Measurements from ENCODE around the gene TSKU.
"Not testable (repeated sequence)": the region's sequence is repeated elsewhere in the genome, so short reads cannot be mapped to it uniquely, and the experiment has no call there.

Gene TSKU

DNA sequence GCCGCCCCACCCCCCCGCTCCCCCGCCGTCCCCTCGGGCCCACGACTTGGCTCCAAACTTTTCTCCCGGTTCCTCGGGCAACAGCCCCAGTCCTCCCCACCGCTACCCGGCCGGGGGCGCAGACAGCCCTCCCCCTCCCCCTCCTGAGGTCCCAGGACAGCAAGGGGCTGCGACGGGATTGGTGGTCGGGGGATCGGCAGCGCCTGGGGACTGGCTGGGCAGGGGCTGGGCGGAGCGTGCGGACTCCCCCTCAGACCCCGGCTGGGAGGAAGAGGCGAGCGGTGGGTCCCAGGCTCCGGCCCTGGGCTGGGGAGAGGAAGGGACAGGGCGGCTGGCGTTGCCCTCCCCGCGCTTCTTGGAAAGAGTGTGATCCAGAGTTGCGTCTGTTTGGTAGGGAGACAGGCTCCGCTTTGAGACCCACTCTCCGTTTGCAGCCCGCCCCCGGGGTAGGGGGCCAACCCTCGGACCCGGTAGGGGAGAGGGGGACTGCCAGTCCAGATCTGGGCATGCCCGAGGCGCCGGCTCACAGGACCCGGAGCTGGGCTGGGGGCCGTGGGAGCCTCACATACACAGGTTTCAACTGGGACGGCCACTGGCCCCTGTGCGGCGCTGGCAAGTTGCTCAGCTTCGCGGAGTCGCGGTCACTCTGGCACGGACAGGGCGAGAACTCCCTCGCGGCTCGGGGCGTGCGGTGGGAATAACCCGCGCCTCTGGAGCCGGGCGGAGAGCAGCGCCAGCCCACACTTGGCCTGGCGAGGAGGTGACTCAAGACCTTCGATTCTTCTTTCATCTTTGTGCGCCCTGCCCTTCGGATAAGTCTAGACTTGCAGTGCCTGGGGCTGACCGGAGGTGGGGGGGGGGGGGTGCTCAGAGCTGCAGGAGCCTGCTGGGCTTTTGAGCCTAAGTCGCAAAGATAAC lies 999 bp downstream of the TSKU start:
- no peak overlapping the region for H3K4me3 ChIP-seq (ENCODE audit: low read length)
- TF ChIP-seq ZNF274 (IDR thresholded peaks at IDR 0.05; ENCODE audit: low read depth, low read length): no peak

- no peak overlapping the region for H3K4me3 ChIP-seq (ENCODE audit: low read length)
- no peak for TF ChIP-seq ZNF274 (IDR thresholded peaks at IDR 0.05; ENCODE audit: low read depth, low read length)
Measured at GRCh38 chr11:76785513-76785912, 2.4 kb downstream of the TSKU start.

GRCh38 chr11:76786016-76786415 lies 2.9 kb downstream of the TSKU start:
- no peak for TF ChIP-seq ZNF274 (IDR thresholded peaks at IDR 0.05; ENCODE audit: low read depth, low read length)
- H3K4me3 ChIP-seq (ENCODE audit: low read length): no peak overlapping the region

- TF ChIP-seq ZNF274 (IDR thresholded peaks at IDR 0.05; ENCODE audit: low read depth, low read length): no peak
- no peak overlapping the region for H3K4me3 ChIP-seq (ENCODE audit: low read length)
Measured at GRCh38 chr11:76786441-76787014, 3.4 kb downstream of the TSKU start.

DNA sequence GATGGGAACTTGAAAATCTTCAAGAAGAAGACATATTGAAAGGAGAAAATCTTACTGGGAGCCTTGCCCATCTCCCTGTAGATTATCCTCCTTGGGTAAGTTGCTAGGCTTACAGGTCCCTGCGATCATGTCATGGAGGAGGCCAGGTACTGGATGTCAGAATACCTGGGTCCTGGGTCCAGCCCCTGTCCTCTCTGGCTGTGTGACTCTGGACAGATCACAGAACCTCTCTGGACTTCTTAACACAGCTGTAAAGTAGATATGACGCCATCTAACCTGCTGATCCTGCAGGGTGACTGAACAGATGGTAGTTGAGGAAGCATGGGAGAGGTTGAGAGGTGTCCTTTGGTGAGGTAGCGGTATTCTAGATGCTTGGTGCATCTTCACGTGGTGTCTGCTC lies 4.1 kb downstream of the TSKU start:
- H3K4me3 ChIP-seq (ENCODE audit: low read length): no peak overlapping the region
- no peak for TF ChIP-seq ZNF274 (IDR thresholded peaks at IDR 0.05; ENCODE audit: low read depth, low read length)

GRCh38 chr11:76787911-76788596 lies 4.9 kb downstream of the TSKU start:
- H3K4me3 ChIP-seq (ENCODE audit: low read length): no peak overlapping the region

GRCh38 chr11:76788661-76789442 lies 5.7 kb downstream of the TSKU start:
- H3K4me3 ChIP-seq (ENCODE audit: low read length): no peak overlapping the region
- no peak for TF ChIP-seq ZNF274 (IDR thresholded peaks at IDR 0.05; ENCODE audit: low read depth, low read length)

More at GRCh38 chr11:76787911-76788596, 4.9 kb downstream of the TSKU start:
- TF ChIP-seq ZNF274 (IDR thresholded peaks at IDR 0.05; ENCODE audit: low read depth, low read length): no peak

DNA sequence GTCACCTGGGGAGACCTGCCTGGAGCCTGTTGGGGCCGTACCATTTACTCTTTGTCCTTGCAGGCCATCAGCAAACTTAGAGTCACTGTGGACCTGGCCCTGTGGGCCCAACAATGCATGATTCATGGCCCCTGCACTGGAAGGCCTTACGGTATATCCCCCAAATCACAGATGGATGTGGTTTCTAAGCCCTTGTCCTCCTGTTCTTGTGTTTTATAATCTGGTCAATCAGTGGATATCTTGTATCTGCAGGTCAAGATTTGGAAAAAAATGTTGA lies 6.2 kb downstream of the TSKU start:
- H3K4me3 ChIP-seq (ENCODE audit: low read length): no peak overlapping the region
- no peak for TF ChIP-seq ZNF274 (IDR thresholded peaks at IDR 0.05; ENCODE audit: low read depth, low read length)

- TF ChIP-seq ZNF274 (IDR thresholded peaks at IDR 0.05; ENCODE audit: low read depth, low read length): no peak
- H3K4me3 ChIP-seq (ENCODE audit: low read length): no peak overlapping the region
Measured at GRCh38 chr11:76790251-76790650, 7.1 kb downstream of the TSKU start.

DNA sequence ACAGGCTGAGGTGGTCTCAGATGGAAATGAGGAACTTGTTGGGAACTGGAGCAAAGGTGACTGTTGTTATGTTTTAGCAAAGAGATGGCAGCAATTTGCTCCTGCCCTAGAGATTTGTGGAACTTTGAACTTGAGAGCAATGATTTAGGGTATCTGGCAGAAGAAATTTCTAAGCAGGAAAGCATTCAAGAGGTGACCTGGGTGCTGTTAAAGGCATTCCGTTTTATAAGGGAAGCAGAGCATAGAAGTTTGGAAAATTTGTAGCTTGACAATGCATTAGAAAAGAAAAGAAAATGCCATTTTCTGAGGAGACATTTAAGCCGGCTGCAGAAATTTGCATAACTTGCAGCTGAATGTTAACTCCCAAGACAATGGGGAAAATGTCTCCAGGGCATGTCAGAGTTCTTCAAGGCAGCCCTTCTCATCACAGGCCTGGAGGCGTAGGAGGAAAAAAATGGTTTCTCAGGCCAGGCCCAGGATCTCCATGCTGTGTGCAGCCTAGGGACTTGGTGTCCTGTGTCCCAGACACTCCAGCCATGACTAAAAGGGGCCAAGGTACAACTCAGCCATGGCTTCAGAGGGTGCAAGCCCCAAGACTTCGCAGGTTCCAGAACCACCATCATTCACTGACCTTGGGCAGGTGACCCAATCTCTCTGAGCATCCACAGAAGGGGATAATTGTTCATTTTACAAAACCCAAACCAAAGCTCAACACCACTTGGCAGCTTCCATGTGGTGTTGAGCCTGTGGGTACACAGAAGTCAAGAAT lies 8.0 kb downstream of the TSKU start:
- not testable (repeated sequence) for H3K4me3 ChIP-seq (ENCODE audit: low read length)

GRCh38 chr11:76791861-76792260 lies 8.7 kb downstream of the TSKU start:
- H3K4me3 ChIP-seq (ENCODE audit: low read length): no peak overlapping the region
- TF ChIP-seq ZNF274 (IDR thresholded peaks at IDR 0.05; ENCODE audit: low read depth, low read length): no peak

- no peak for TF ChIP-seq ZNF274 (IDR thresholded peaks at IDR 0.05; ENCODE audit: low read depth, low read length)
- no peak overlapping the region for H3K4me3 ChIP-seq (ENCODE audit: low read length)
Measured at GRCh38 chr11:76792505-76793264, 9.5 kb downstream of the TSKU start.

Data from GM08714 (cell line).